ENCODE measurements around the gene ENGASE. TPM values are rescaled to one million over a fixed set of nuclear protein-coding genes. Genes with fewer than 3 reads are reported as not detected.

Gene ENGASE
- total RNA-seq, 1 donor from 2014 or later, result 11.7 TPM

- no peak overlapping the region for H2AFZ ChIP-seq (replicated peaks)
- TF ChIP-seq CTCF (IDR thresholded peaks at IDR 0.05) (no peak), EZH2phosphoT487 (IDR thresholded peaks at IDR 0.05) (no peak), EZH2 (IDR thresholded peaks at IDR 0.05) (no peak)
- Mint-ChIP-seq H3K4me3 (no peak overlapping the region), H3K9me3 (no peaks in the 10 kb centered on the region), H3K27ac (no peak overlapping the region), H3K36me3 (no peaks in the 10 kb centered on the region), H3K27me3 (ENCODE audit: insufficient read depth, low read depth) (peaks cover 7% of the 10 kb centered on the region), H3K4me1 (no peaks in the 10 kb centered on the region)
- peaks cover 6% of the 10 kb centered on the region for H3K27me3 ChIP-seq
- H3K36me3 ChIP-seq, result no peaks in the 10 kb centered on the region
- H3K9me3 ChIP-seq (ENCODE audit: low read depth), result no peaks in the 10 kb centered on the region
- no peaks in the 10 kb centered on the region for H4K20me1 ChIP-seq (ENCODE audit: low read depth)
- no peak for DNase-seq (ENCODE audit: low spot score)
- no peak overlapping the region for H3K27ac ChIP-seq
- H3K4me3 ChIP-seq, result no peak overlapping the region
- no peak overlapping the region for H3K4me2 ChIP-seq
- H3K9ac ChIP-seq, result no peak overlapping the region
- H3F3A ChIP-seq (ENCODE audit: low read depth), result no peaks in the 10 kb centered on the region
- no peaks in the 10 kb centered on the region for H3K4me1 ChIP-seq
- no peaks in the 10 kb centered on the region for H3K79me2 ChIP-seq (ENCODE audit: low read depth)
Observed at GRCh38 chr17:79066963-79067362, 7.7 kb upstream of the ENGASE start.

- no peaks in the 10 kb centered on the region for H3K9me3 Mint-ChIP-seq
- peaks cover under 1% of the 10 kb centered on the region for H3K4me1 ChIP-seq
- H3K4me3 Mint-ChIP-seq, result no peak overlapping the region
- no peak overlapping the region for H3K9ac ChIP-seq
- no peak overlapping the region for H2AFZ ChIP-seq (replicated peaks)
- no peak overlapping the region for H3K27ac Mint-ChIP-seq
- peaks cover 16% of the 10 kb centered on the region for H3K27me3 ChIP-seq
- H3K27ac ChIP-seq, result no peak overlapping the region
- no peaks in the 10 kb centered on the region for H3K9me3 ChIP-seq (ENCODE audit: low read depth)
- TF ChIP-seq CTCF (IDR thresholded peaks at IDR 0.05) (no peak), EZH2 (IDR thresholded peaks at IDR 0.05) (no peak), EZH2phosphoT487 (IDR thresholded peaks at IDR 0.05) (no peak)
- no peaks in the 10 kb centered on the region for H3K36me3 Mint-ChIP-seq
- H3K79me2 ChIP-seq (ENCODE audit: low read depth), result no peaks in the 10 kb centered on the region
- no peaks in the 10 kb centered on the region for H4K20me1 ChIP-seq (ENCODE audit: low read depth)
- no peak overlapping the region for H3K4me3 ChIP-seq
- DNase-seq (ENCODE audit: low spot score), result no peak
- H3F3A ChIP-seq (ENCODE audit: low read depth), result no peaks in the 10 kb centered on the region
- H3K27me3 Mint-ChIP-seq (ENCODE audit: insufficient read depth, low read depth), result peaks cover 3% of the 10 kb centered on the region
- H3K4me2 ChIP-seq, result no peak overlapping the region
- no peaks in the 10 kb centered on the region for H3K36me3 ChIP-seq
- peaks cover 2% of the 10 kb centered on the region for H3K4me1 Mint-ChIP-seq
Observed at GRCh38 chr17:79070266-79070880, 4.3 kb upstream of the ENGASE start.

GRCh38 chr17:79071161-79071740 is 3.4 kb upstream of the ENGASE start:
- no peak overlapping the region for H3K4me3 Mint-ChIP-seq
- H3K36me3 ChIP-seq, result no peaks in the 10 kb centered on the region
- no peaks in the 10 kb centered on the region for H3K9me3 ChIP-seq (ENCODE audit: low read depth)

More at GRCh38 chr17:79071161-79071740, 3.4 kb upstream of the ENGASE start:
- H3K27ac Mint-ChIP-seq, result no peak overlapping the region
- H3K9me3 Mint-ChIP-seq, result no peaks in the 10 kb centered on the region
- Histone ChIP-seq H4K20me1 (ENCODE audit: low read depth) (no peaks in the 10 kb centered on the region), H3K9ac (no peak overlapping the region), H3F3A (ENCODE audit: low read depth) (no peaks in the 10 kb centered on the region), H3K4me1 (peaks cover 3% of the 10 kb centered on the region), H3K4me3 (no peak overlapping the region), H3K4me2 (no peak overlapping the region), H3K27me3 (peaks cover 21% of the 10 kb centered on the region), H3K27ac (no peak overlapping the region), H2AFZ (replicated peaks) (no peak overlapping the region), H3K79me2 (ENCODE audit: low read depth) (no peaks in the 10 kb centered on the region)
- TF ChIP-seq CTCF (IDR thresholded peaks at IDR 0.05), result no peak
- TF ChIP-seq EZH2 (IDR thresholded peaks at IDR 0.05), result no peak
- no peak for TF ChIP-seq EZH2phosphoT487 (IDR thresholded peaks at IDR 0.05)
- DNase-seq (ENCODE audit: low spot score), result no peak
- peaks cover 3% of the 10 kb centered on the region for H3K27me3 Mint-ChIP-seq (ENCODE audit: insufficient read depth, low read depth)
- H3K36me3 Mint-ChIP-seq, result peaks cover 2% of the 10 kb centered on the region
- peaks cover 9% of the 10 kb centered on the region for H3K4me1 Mint-ChIP-seq

All from neural progenitor cell (in vitro differentiated cells).